SK-N-SH (cell line): ENCODE measurements around the gene FAM204A.

ENCODE experiments used
- CTCF ChIP-seq: fragments of 200-600 bp; sonication (generic); IDR thresholded peaks from 2 replicates; pipeline ENCODE4 v1.6.1; 2017; ENCODE audit warnings: antibody characterized with exemption, mild to moderate bottlenecking, moderate library complexity
- JUND ChIP-seq: IDR thresholded peaks from 2 replicates; pipeline ENCODE4 v1.4.0; 2012
- POLR2AphosphoS5 ChIP-seq: IDR thresholded peaks from 2 replicates; pipeline ENCODE4 v1.6.1; 2012; ENCODE audit warnings: low read depth, low read length
- USF1 ChIP-seq: IDR thresholded peaks from 2 replicates; pipeline ENCODE4 v1.4.0; 2012; ENCODE audit warnings: low read depth, borderline replicate concordance
- USF2 ChIP-seq: fragments of 150-350 bp; IDR thresholded peaks from 2 replicates; pipeline ENCODE4 v1.6.1; 2017; ENCODE audit warnings: antibody characterized with exemption, low read length, low read depth, borderline replicate concordance

GRCh38 chr10:118333871-118334270 is 8.3 kb downstream of the FAM204A start:
- no peak for TF ChIP-seq USF1
- TF ChIP-seq POLR2AphosphoS5 = no peak
- no peak for TF ChIP-seq JUND
- no peak for TF ChIP-seq USF2
- no peak for TF ChIP-seq CTCF
